Breast epithelium (tissue), 4 donors: Measurements from ENCODE around the gene WNT7B. TPM values are rescaled to one million over a fixed set of nuclear protein-coding genes. Genes with fewer than 3 reads are reported as not detected.

ENCODE experiments used
- DNase-seq, 2 donors: peaks; one replicate each; pipeline ENCODE4 v3.0.0-alpha.2; 2019; ENCODE audit warnings: low spot score in 2 of 2
- H3K27ac ChIP-seq, 2 donors: fragments of 200-600 bp; sonication (generic) in 1 of 2; one replicate each; pipeline ENCODE4 v1.5.1; 2016 to 2019; ENCODE audit warnings: mild to moderate bottlenecking in 1 of 2
- H3K27me3 ChIP-seq, 2 donors: fragments of 200-600 bp; sonication (generic) in 1 of 2; one replicate each; pipeline versions ENCODE4 v1.5.1 to v1.6.0; 2017 to 2019; ENCODE audit warnings: control low read depth in 1 of 2, mild to moderate bottlenecking in 1 of 2
- H3K36me3 ChIP-seq: fragments of 200-600 bp; one replicate; pipeline ENCODE4 v1.5.1; 2019
- H3K4me1 ChIP-seq, 2 donors: fragments of 200-600 bp; sonication (generic); one replicate each; pipeline ENCODE4 v1.5.1; 2016 to 2019; ENCODE audit warnings: control low read depth in 1 of 2
- H3K4me3 ChIP-seq, 3 donors: fragments of 200-600 bp; sonication (generic); 1 replicate in 2 of 3; 2 replicates in 1 of 3; pipeline ENCODE4 v1.5.1; 2016 to 2019; ENCODE audit warnings: mild to moderate bottlenecking in 3 of 3, moderate library complexity in 2 of 3
- H3K9me3 ChIP-seq, 2 donors: fragments of 200-600 bp; sonication (generic) in 1 of 2; one replicate each; pipeline ENCODE4 v1.5.1; 2016 to 2019; ENCODE audit warnings: control low read depth in 1 of 2
- CTCF ChIP-seq, 3 donors: fragments of 450-650 bp; IDR thresholded peaks; one replicate each; pipeline ENCODE4 v1.5.1; 2016 to 2017; ENCODE audit warnings: antibody characterized with exemption in 3 of 3, mild to moderate bottlenecking in 3 of 3, moderate library complexity in 3 of 3
- POLR2A ChIP-seq: fragments of 450-650 bp; IDR thresholded peaks from one replicate; pipeline ENCODE4 v1.6.1; 2016; ENCODE audit warnings: antibody characterized with exemption, mild to moderate bottlenecking, moderate library complexity
- POLR2AphosphoS5 ChIP-seq, 3 donors: sonication (generic); formaldehyde crosslinking; IDR thresholded peaks; one replicate each; pipeline ENCODE4 v1.6.1; 2017; ENCODE audit warnings: antibody characterized with exemption in 3 of 3
- intact Hi-C: fragments of 100-400 bp; cut with DNase I; formaldehyde crosslinking; loops from one replicate; pipeline ENCODE4 v1.15.1; 2023; ENCODE audit warnings: low total_unique reads
- total RNA-seq, 3 donors: library from RNA; depleted of rRNA; stranded (reverse); fragments of >200 nt; gene quantifications; one replicate each; pipeline ENCODE4 v1.1.0, GENCODE V29; 2016

Gene WNT7B
- total RNA-seq, 3 donors from 2014 or later = 2.2 to 2.9 TPM; not detected in 1

DNA sequence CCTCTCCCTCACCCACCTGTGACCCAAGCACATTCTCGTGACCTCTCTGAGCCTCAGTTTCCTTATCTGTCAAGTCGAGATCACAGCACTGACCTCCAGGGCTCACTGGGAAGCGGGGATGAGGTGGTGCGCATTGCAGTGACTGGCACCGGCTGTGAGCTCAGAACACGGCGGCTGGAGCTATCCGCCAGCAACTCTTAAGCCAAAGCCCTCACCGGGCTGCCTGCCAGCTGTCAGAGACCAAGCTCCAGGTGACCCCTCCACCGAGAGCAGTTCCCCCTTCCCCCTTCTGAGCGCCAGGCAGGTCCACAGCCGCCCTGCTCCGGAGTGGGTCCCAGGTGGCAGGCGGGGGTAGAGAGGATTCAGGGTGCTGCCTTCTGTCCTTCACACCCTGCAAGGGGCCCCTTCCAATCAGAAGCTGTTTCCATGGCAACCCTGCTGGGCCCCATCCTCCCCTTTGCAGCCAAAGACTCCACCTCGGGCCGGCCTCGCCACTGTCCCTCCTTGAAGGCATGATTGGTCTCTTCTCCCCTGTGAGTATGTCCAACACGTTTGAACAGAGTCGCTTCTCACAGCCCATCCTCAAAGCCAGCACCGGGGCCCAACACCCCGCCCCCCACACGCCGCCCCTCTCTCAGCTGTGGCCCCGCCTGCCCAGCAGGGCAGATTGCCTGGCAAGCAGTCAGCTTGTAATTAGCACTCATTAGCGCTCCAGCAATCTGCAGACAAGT, 98.7 kb downstream of the WNT7B start:
- intact Hi-C loops = no loop called here
- TF ChIP-seq POLR2A = no peak
- no peak for TF ChIP-seq POLR2AphosphoS5 (IDR thresholded peaks at IDR 0.05)
- TF ChIP-seq CTCF (IDR thresholded peaks at IDR 0.05) = no peak
- DNase-seq = peak in 1 of 2 donors; percentile 49
- Histone ChIP-seq H3K9me3 (no peaks in the 10 kb centered on the region), H3K4me1 (no peaks in the 10 kb centered on the region), H3K27ac (no peak overlapping the region), H3K27me3 (peaks cover 0 to 16% of the 10 kb centered on the region in 2 donors), H3K4me3 (no peak overlapping the region), H3K36me3 (no peaks in the 10 kb centered on the region)

- TF ChIP-seq POLR2AphosphoS5 (IDR thresholded peaks at IDR 0.05) (no peak), POLR2A (no peak), CTCF (IDR thresholded peaks at IDR 0.05) (no peak)
- H3K9me3 ChIP-seq = peaks cover 0 to 3% of the 10 kb centered on the region in 2 donors
- intact Hi-C loops = no loop called here
- no peak overlapping the region for H3K4me3 ChIP-seq
- H3K4me1 ChIP-seq = no peaks in the 10 kb centered on the region
- peak in 1 of 2 donors; percentile 44 for DNase-seq
- no peaks in the 10 kb centered on the region for H3K36me3 ChIP-seq
- no peak overlapping the region for H3K27ac ChIP-seq
- H3K27me3 ChIP-seq = peaks cover 0 to 16% of the 10 kb centered on the region in 2 donors
Measured at GRCh38 chr22:45877651-45878050, 99.3 kb downstream of the WNT7B start.

- Histone ChIP-seq H3K27me3 (peaks cover 0 to 11% of the 10 kb centered on the region in 2 donors), H3K4me1 (no peaks in the 10 kb centered on the region), H3K9me3 (peaks cover 0 to 7% of the 10 kb centered on the region in 2 donors), H3K27ac (no peak overlapping the region), H3K36me3 (no peaks in the 10 kb centered on the region), H3K4me3 (no peak overlapping the region)
- peak in 1 of 2 donors; percentile 15 for DNase-seq
- intact Hi-C loops = no loop called here
- TF ChIP-seq POLR2AphosphoS5 (IDR thresholded peaks at IDR 0.05) = no peak
- no peak for TF ChIP-seq CTCF (IDR thresholded peaks at IDR 0.05)
- no peak for TF ChIP-seq POLR2A
Measured at GRCh38 chr22:45877036-45877380, 100.0 kb downstream of the WNT7B start.

DNA sequence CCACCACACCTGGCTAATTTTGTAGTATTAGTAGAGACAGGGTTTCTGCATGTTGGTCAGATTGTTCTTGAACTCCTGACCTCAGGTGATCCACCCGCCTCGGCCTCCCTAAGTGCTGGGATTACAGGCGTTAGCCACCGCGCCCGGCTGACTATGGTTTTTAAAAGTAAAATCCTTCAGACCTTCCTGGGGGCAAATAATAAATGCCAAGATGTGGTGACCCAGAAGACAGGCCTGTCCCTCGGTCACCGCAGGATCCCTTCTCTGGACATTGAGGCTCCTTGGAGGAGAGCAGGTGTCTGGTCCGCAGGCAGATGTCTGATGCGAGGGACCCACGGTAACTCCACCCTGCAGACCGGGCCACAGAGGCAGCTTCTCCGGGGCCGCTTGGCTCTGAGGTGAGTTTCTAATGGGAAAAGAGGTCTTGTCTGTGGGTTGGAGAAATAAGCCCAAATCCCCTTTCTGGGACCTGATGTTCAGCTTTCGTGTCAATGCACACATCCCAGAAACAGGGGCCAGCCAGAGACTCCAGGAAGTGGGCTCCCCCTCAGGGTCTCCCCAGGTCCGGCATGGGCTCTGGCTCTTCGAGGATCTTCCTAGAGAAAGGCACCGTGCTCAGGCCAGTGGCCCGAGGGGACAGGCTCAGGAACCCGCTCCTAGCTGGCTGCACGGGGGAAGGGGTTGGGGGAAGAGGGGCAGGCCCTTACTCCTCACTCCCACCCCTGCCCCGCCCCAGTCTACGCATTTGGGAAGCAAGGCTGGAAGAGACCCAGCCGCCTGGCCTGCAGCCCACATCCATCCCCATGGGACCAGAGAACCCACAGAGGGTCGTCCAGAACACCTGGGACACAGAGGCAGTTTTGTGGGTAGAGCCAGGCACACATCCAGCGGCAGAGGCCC, 100.6 kb downstream of the WNT7B start:
- H3K4me3 ChIP-seq = no peak overlapping the region
- H3K9me3 ChIP-seq = peaks cover 0 to 7% of the 10 kb centered on the region in 2 donors
- H3K36me3 ChIP-seq = no peaks in the 10 kb centered on the region
- H3K27me3 ChIP-seq = peaks cover 0 to 10% of the 10 kb centered on the region in 2 donors
- TF ChIP-seq POLR2A = no peak
- TF ChIP-seq CTCF (IDR thresholded peaks at IDR 0.05) = no peak
- TF ChIP-seq POLR2AphosphoS5 (IDR thresholded peaks at IDR 0.05) = no peak
- DNase-seq = peak in 1 of 2 donors; percentile 49
- H3K4me1 ChIP-seq = no peaks in the 10 kb centered on the region
- intact Hi-C loops = no loop called here
- no peak overlapping the region for H3K27ac ChIP-seq
